ENCODE measurements around the gene CYP20A1. TPM values are rescaled to one million over a fixed set of nuclear protein-coding genes. Genes with fewer than 3 reads are reported as not detected.
"Not testable (repeated sequence)": the region's sequence is repeated elsewhere in the genome, so short reads cannot be mapped to it uniquely, and the experiment has no call there.

The CYP20A1 gene
- total RNA-seq, 1 donor from 2014 or later = 11.4 TPM

- intact Hi-C loops (cut with DNase I) = loop anchor here (10.0 kb wide), 1 partner anchor 193 kb away; no protein-coding TSS in a partner anchor
- DNase-seq (ENCODE audit: missing footprints) (no peak), ATAC-seq (no peak)
Observed at GRCh38 chr2:203261326-203262159, 22.7 kb downstream of the CYP20A1 start.

GRCh38 chr2:203279288-203279687 lies 40.5 kb downstream of the CYP20A1 start:
- DNase-seq (ENCODE audit: missing footprints) = no peak
- intact Hi-C loops (cut with DNase I) = no loop called here
- no peak for ATAC-seq

GRCh38 chr2:203280428-203281064 lies 41.7 kb downstream of the CYP20A1 start:
- intact Hi-C loops (cut with DNase I) = no loop called here
- DNase-seq (ENCODE audit: missing footprints) (no peak), ATAC-seq (no peak)

- intact Hi-C loops (cut with DNase I) = no loop called here
- DNase-seq (ENCODE audit: missing footprints) (no peak), ATAC-seq (no peak)
Observed at GRCh38 chr2:203282101-203282500, 43.3 kb downstream of the CYP20A1 start.

- intact Hi-C loops (cut with DNase I) = no loop called here
Observed at GRCh38 chr2:203286532-203286931, 47.7 kb downstream of the CYP20A1 start.

GRCh38 chr2:203301667-203302066 lies 62.8 kb downstream of the CYP20A1 start:
- DNase-seq (ENCODE audit: missing footprints) (no peak), ATAC-seq (no peak)
- intact Hi-C loops (cut with DNase I) = no loop called here

More at GRCh38 chr2:203286532-203286931, 47.7 kb downstream of the CYP20A1 start:
- no peak for ATAC-seq
- no peak for DNase-seq (ENCODE audit: missing footprints)

- ATAC-seq; intact Hi-C loops (cut with DNase I); DNase-seq (ENCODE audit: missing footprints): not testable (repeated sequence)
Observed at GRCh38 chr2:203302586-203302985, 63.8 kb downstream of the CYP20A1 start.

- ATAC-seq (no peak), DNase-seq (ENCODE audit: missing footprints) (no peak)
- intact Hi-C loops (cut with DNase I) = no loop called here
Observed at GRCh38 chr2:203310688-203311436, 72.0 kb downstream of the CYP20A1 start.

- ATAC-seq (no peak), DNase-seq (ENCODE audit: missing footprints) (no peak)
- intact Hi-C loops (cut with DNase I) = loop anchor here (5.0 kb wide), 3 partner anchors 84 to 206 kb away; no protein-coding TSS in a partner anchor
Observed at GRCh38 chr2:203326356-203326755, 87.5 kb downstream of the CYP20A1 start.

- ATAC-seq (peak; percentile 2), DNase-seq (ENCODE audit: missing footprints) (no peak)
- intact Hi-C loops (cut with DNase I) = loop anchor here (5.0 kb wide), 3 partner anchors 85 to 205 kb away; no protein-coding TSS in a partner anchor
Observed at GRCh38 chr2:203327582-203327900, 88.7 kb downstream of the CYP20A1 start.

- intact Hi-C loops (cut with DNase I) = loop anchor here (5.0 kb wide), 3 partner anchors 84 to 204 kb away; no protein-coding TSS in a partner anchor
- ATAC-seq = peak; percentile 95
- DNase-seq (ENCODE audit: missing footprints) = peak; percentile 89
Observed at GRCh38 chr2:203327901-203328759, 89.3 kb downstream of the CYP20A1 start, which contains the start of gene ABI2. TSS of gene ABI2 (plus strand) at chr2:203328394. CDS start at chr2:203328515, 121 bp downstream.

GRCh38 chr2:203328760-203329540 lies 90.1 kb downstream of the CYP20A1 start:
- ATAC-seq (peak; percentile 63), DNase-seq (ENCODE audit: missing footprints) (no peak)
- intact Hi-C loops (cut with DNase I) = loop anchor here (5.0 kb wide), 3 partner anchors 83 to 203 kb away; no protein-coding TSS in a partner anchor

GRCh38 chr2:203330434-203330833 lies 91.6 kb downstream of the CYP20A1 start:
- ATAC-seq (no peak), DNase-seq (ENCODE audit: missing footprints) (no peak)
- intact Hi-C loops (cut with DNase I) = no loop called here

GRCh38 chr2:203338322-203338721 lies 99.5 kb downstream of the CYP20A1 start:
- intact Hi-C loops (cut with DNase I) = no loop called here
- ATAC-seq (peak; percentile 38), DNase-seq (ENCODE audit: missing footprints) (no peak)

- no peak for DNase-seq (ENCODE audit: missing footprints)
- ATAC-seq = peak; percentile 58
- intact Hi-C loops (cut with DNase I) = no loop called here
Observed at GRCh38 chr2:203340791-203341487, 102.1 kb downstream of the CYP20A1 start.

- DNase-seq (ENCODE audit: missing footprints) (no peak), ATAC-seq (no peak)
- intact Hi-C loops (cut with DNase I) = no loop called here
Observed at GRCh38 chr2:203341741-203342310, 103.0 kb downstream of the CYP20A1 start.

GRCh38 chr2:203342374-203342773 lies 103.6 kb downstream of the CYP20A1 start:
- DNase-seq (ENCODE audit: missing footprints); intact Hi-C loops (cut with DNase I); ATAC-seq: not testable (repeated sequence)
